Fibroblast of pulmonary artery (primary cell): ENCODE results near the gene MARS1.
A peak's percentile ranks its signal among the peaks of the same experiment; 100 is the strongest.

Experiments used
- DNase-seq: peaks from one replicate; pipeline ENCODE4 v3.0.0-alpha.2; 2010; ENCODE audit warnings: low read depth
- H3K4me3 ChIP-seq: replicated peaks from 2 replicates; pipeline ENCODE4 v1.5.1; 2011; ENCODE audit warnings: low read depth, mild to moderate bottlenecking, control low read depth, low read length, moderate library complexity
- CTCF ChIP-seq: IDR thresholded peaks from 2 replicates; pipeline ENCODE4 v1.5.1; 2011; ENCODE audit warnings: mild to moderate bottlenecking, control low read depth, low read length, inconsistent platforms; ENCODE audit errors: missing control alignments

The MARS1 gene

GRCh38 chr12:57545809-57546437, 58.1 kb downstream of the MARS1 start:
- no peak for TF ChIP-seq CTCF
- H3K4me3 ChIP-seq, result peak overlapping the region; percentile 89
- DNase-seq, result no peak

- peak; percentile 98 for DNase-seq
- no peak for TF ChIP-seq CTCF
These were observed 58.8 kb downstream of the MARS1 start, which contains the start of gene DCTN2 for GRCh38 chr12:57546438-57547287. DCTN2 (minus strand) TSS chr12:57547192; CDS start chr12:57547063, 129 bp downstream.

GRCh38 chr12:57547288-57548012, 59.6 kb downstream of the MARS1 start:
- no peak for TF ChIP-seq CTCF
- no peak for DNase-seq

More at GRCh38 chr12:57546438-57547287, 58.8 kb downstream of the MARS1 start, which contains the start of gene DCTN2:
- peak within 1 kb of the TSS; percentile 89 for H3K4me3 ChIP-seq

GRCh38 chr12:57548013-57548315, 60.1 kb downstream of the MARS1 start:
- no peak overlapping the region for H3K4me3 ChIP-seq
- no peak for TF ChIP-seq CTCF
- DNase-seq, result no peak

More at GRCh38 chr12:57547288-57548012, 59.6 kb downstream of the MARS1 start:
- H3K4me3 ChIP-seq, result peak overlapping the region; percentile 89

GRCh38 chr12:57548488-57548887, 60.6 kb downstream of the MARS1 start:
- TF ChIP-seq CTCF, result no peak
- no peak for DNase-seq
- no peak overlapping the region for H3K4me3 ChIP-seq

GRCh38 chr12:57549203-57549908, 61.5 kb downstream of the MARS1 start:
- no peak for DNase-seq
- no peak overlapping the region for H3K4me3 ChIP-seq
- TF ChIP-seq CTCF, result no peak
